H9 (cell line): ENCODE data around the gene RBFOX2. TPM values are rescaled to one million over a fixed set of nuclear protein-coding genes. Genes with fewer than 3 reads are reported as not detected.

Experiments
- DNase-seq: peaks from one replicate; pipeline ENCODE4 v3.0.0-alpha.2; 2017
- H2AFZ ChIP-seq: one replicate; pipeline ENCODE4 v1.6.1; 2013; ENCODE audit warnings: mild to moderate bottlenecking, low read length, control low read depth, moderate library complexity
- H2AK5ac ChIP-seq: 2 replicates; pipeline ENCODE4 v1.6.1; 2013; ENCODE audit warnings: low read length, control low read depth, mixed read lengths; ENCODE audit not compliant: insufficient read length
- H2BK120ac ChIP-seq: one replicate; pipeline ENCODE4 v1.6.1; 2013; ENCODE audit warnings: low read depth, mild to moderate bottlenecking, low read length, control low read depth, inconsistent platforms; ENCODE audit not compliant: poor library complexity, severe bottlenecking
- H2BK12ac ChIP-seq: 2 replicates; pipeline ENCODE4 v1.6.1; 2013; ENCODE audit warnings: low read length, control low read depth, mixed read lengths, low read depth; ENCODE audit not compliant: insufficient read length
- H2BK15ac ChIP-seq: 2 replicates; pipeline ENCODE4 v1.6.1; 2013; ENCODE audit warnings: low read depth, low read length, control low read depth
- H2BK20ac ChIP-seq: one replicate; pipeline ENCODE4 v1.6.1; 2013; ENCODE audit warnings: low read depth, mild to moderate bottlenecking, low read length, control low read depth, inconsistent platforms; ENCODE audit not compliant: poor library complexity, severe bottlenecking
- H2BK5ac ChIP-seq: 2 replicates; pipeline ENCODE4 v1.6.1; 2013; ENCODE audit warnings: low read length, control low read depth, mixed read lengths; ENCODE audit not compliant: insufficient read length
- H3K14ac ChIP-seq: 2 replicates; pipeline ENCODE4 v1.6.1; 2013; ENCODE audit warnings: low read length, control low read depth; ENCODE audit not compliant: insufficient read depth
- H3K18ac ChIP-seq: 2 replicates; pipeline ENCODE4 v1.6.1; 2013; ENCODE audit warnings: low read depth, mild to moderate bottlenecking, mixed read lengths, low read length, control low read depth; ENCODE audit not compliant: insufficient read length
- H3K23ac ChIP-seq: 2 replicates; pipeline ENCODE4 v1.6.1; 2013; ENCODE audit warnings: low read length, control low read depth, mixed read lengths, low read depth; ENCODE audit not compliant: insufficient read length
- H3K23me2 ChIP-seq: 2 replicates; pipeline ENCODE4 v1.6.1; 2013; ENCODE audit warnings: low read depth, mild to moderate bottlenecking, mixed read lengths, low read length, control low read depth; ENCODE audit not compliant: insufficient read length, poor library complexity, severe bottlenecking
- H3K27ac ChIP-seq: 2 replicates; pipeline ENCODE4 v1.5.1; 2013; ENCODE audit warnings: low read length, control low read depth, mixed read lengths, low read depth; ENCODE audit not compliant: insufficient read length
- H3K27me3 ChIP-seq: 2 replicates; pipeline ENCODE4 v1.6.1; 2013; ENCODE audit warnings: low read length, control low read depth, inconsistent platforms; ENCODE audit not compliant: insufficient read depth
- H3K4ac ChIP-seq: 2 replicates; pipeline ENCODE4 v1.6.1; 2013; ENCODE audit warnings: low read depth, mild to moderate bottlenecking, control low read depth, inconsistent platforms, low read length, moderate library complexity
- H3K4me1 ChIP-seq: 2 replicates; pipeline ENCODE4 v1.6.1; 2013; ENCODE audit warnings: low read length, control low read depth, inconsistent platforms; ENCODE audit not compliant: insufficient read depth
- H3K4me2 ChIP-seq: 2 replicates; pipeline ENCODE4 v1.6.1; 2013; ENCODE audit warnings: low read length, control low read depth, mixed read lengths; ENCODE audit not compliant: insufficient read length, insufficient read depth
- H3K56ac ChIP-seq: 2 replicates; pipeline ENCODE4 v1.6.1; 2013; ENCODE audit warnings: low read depth, mild to moderate bottlenecking, mixed read lengths, low read length, control low read depth; ENCODE audit not compliant: insufficient read length
- H3K79me1 ChIP-seq: 2 replicates; pipeline ENCODE4 v1.6.1; 2013; ENCODE audit warnings: low read depth, mild to moderate bottlenecking, moderate library complexity, low read length, control low read depth, inconsistent platforms; ENCODE audit not compliant: insufficient read depth, poor library complexity, severe bottlenecking
- H3K79me2 ChIP-seq: 2 replicates; pipeline ENCODE4 v1.6.1; 2013; ENCODE audit warnings: low read length, control low read depth, inconsistent platforms; ENCODE audit not compliant: insufficient read depth
- H3K9ac ChIP-seq: 2 replicates; pipeline ENCODE4 v1.6.1; 2013; ENCODE audit warnings: low read length, control low read depth, mixed read lengths; ENCODE audit not compliant: insufficient read length; ENCODE audit errors: extremely low read depth
- H3K9me3 ChIP-seq: one replicate; pipeline ENCODE4 v1.6.1; 2013; ENCODE audit warnings: low read depth, low read length, inconsistent platforms; ENCODE audit not compliant: control insufficient read depth
- H3T11ph ChIP-seq: one replicate; pipeline ENCODE4 v1.6.1; 2013; ENCODE audit warnings: mild to moderate bottlenecking, low read length, control low read depth, inconsistent platforms
- H4K20me1 ChIP-seq: one replicate; pipeline ENCODE4 v1.6.1; 2013; ENCODE audit not compliant: control insufficient read depth, insufficient read length, insufficient read depth
- H4K5ac ChIP-seq: 2 replicates; pipeline ENCODE4 v1.6.1; 2013; ENCODE audit warnings: low read depth, mild to moderate bottlenecking, mixed read lengths, low read length, control low read depth; ENCODE audit not compliant: insufficient read length
- H4K8ac ChIP-seq: replicated peaks from 2 replicates; pipeline ENCODE4 v1.6.1; 2013; ENCODE audit warnings: low read length, control low read depth, mixed read lengths, low read depth; ENCODE audit not compliant: insufficient read length
- H4K91ac ChIP-seq: 2 replicates; pipeline ENCODE4 v1.6.1; 2013; ENCODE audit warnings: low read depth, mild to moderate bottlenecking, moderate library complexity, mixed read lengths, low read length, control low read depth; ENCODE audit not compliant: insufficient read length
- H3K27ac Mint-ChIP-seq, 3 experiments: 2 replicates in 2 of 3; 3 replicates in 1 of 3; pipeline ENCODE4 v1.8.0; 2020 to 2021; ENCODE audit warnings: mixed read lengths in 3 of 3, mild to moderate bottlenecking in 1 of 3, moderate library complexity in 1 of 3
- H3K27me3 Mint-ChIP-seq: 2 replicates; pipeline ENCODE4 v1.8.0; 2021; ENCODE audit warnings: low read depth, mild to moderate bottlenecking, moderate library complexity, mixed read lengths
- H3K36me3 Mint-ChIP-seq, 3 experiments: 2 replicates in 2 of 3; 3 replicates in 1 of 3; pipeline ENCODE4 v1.8.0; 2020 to 2021; ENCODE audit warnings: low read depth in 3 of 3, mixed read lengths in 3 of 3; ENCODE audit not compliant: insufficient read depth in 1 of 3
- H3K4me1 Mint-ChIP-seq, 2 experiments: 2 replicates each; pipeline ENCODE4 v1.8.0; 2020; ENCODE audit warnings: mixed read lengths in 2 of 2
- H3K4me3 Mint-ChIP-seq, 2 experiments: 2 replicates in 1 of 2; 3 replicates in 1 of 2; pipeline ENCODE4 v1.8.0; 2020 to 2021; ENCODE audit warnings: mild to moderate bottlenecking in 2 of 2, mixed read lengths in 2 of 2, moderate library complexity in 1 of 2
- H3K9me3 Mint-ChIP-seq, 2 experiments: 2 replicates in 1 of 2; 3 replicates in 1 of 2; pipeline ENCODE4 v1.8.0; 2020; ENCODE audit warnings: mild to moderate bottlenecking in 2 of 2, mixed read lengths in 2 of 2, moderate library complexity in 1 of 2
- CTCF ChIP-seq: fragments of 200-600 bp; sonication (generic); conservative IDR thresholded peaks from 3 replicates; pipeline ENCODE4 v1.8.0; 2021; ENCODE audit warnings: antibody characterized with exemption, mild to moderate bottlenecking
- WGBS: extraction: QIAGEN DNeasy Blood & Tissue Kit; methylation state at CpG from one replicate; pipeline ENCODE4 v1.1.7; 2013; ENCODE audit warnings: missing lambda C conversion rate, low lambda C conversion rate, mixed read lengths; ENCODE audit not compliant: insufficient read length; ENCODE audit errors: extremely low coverage; 5-methylcytosine and 5-hydroxymethylcytosine counted together
- total RNA-seq: library from RNA; stranded (reverse); gene quantifications from 2 replicates; pipeline ENCODE4 v1.2.1, GENCODE V29; 2021

RBFOX2 gene
- total RNA-seq, 1 experiment from 2014 or later, result 84.7 TPM

GRCh38 chr22:36075230-36075629 is 46.6 kb upstream of the RBFOX2 start:
- no peak overlapping the region for H2AFZ ChIP-seq
- no peak overlapping the region for H4K8ac ChIP-seq
- Mint-ChIP-seq H3K36me3 (peaks cover 0 to 4% (median 2%) of the 10 kb centered on the region in 3 experiments; a peak in 3 of 7 replicates), H3K4me1 (peaks cover 0 to 2% of the 10 kb centered on the region in 2 experiments; a peak in 1 of 4 replicates), H3K9me3 (peaks cover 5% of the 10 kb centered on the region in 2 experiments; a peak in 3 of 5 replicates), H3K27ac (no peak overlapping the region), H3K4me3 (no peak overlapping the region; a peak in 1 of 5 replicates), H3K27me3 (peaks cover 1% of the 10 kb centered on the region; the same call in 1 of the 2 replicates)
- H3K9me3 ChIP-seq, result no peaks in the 10 kb centered on the region
- no peak overlapping the region for H2BK20ac ChIP-seq
- H4K5ac ChIP-seq, result no peak overlapping the region
- H3K4me1 ChIP-seq, result no peaks in the 10 kb centered on the region
- no peaks in the 10 kb centered on the region for H3K27me3 ChIP-seq
- H3K79me2 ChIP-seq, result no peaks in the 10 kb centered on the region
- H3K23me2 ChIP-seq, result no peaks in the 10 kb centered on the region
- H3K4ac ChIP-seq, result no peak overlapping the region
- H3K79me1 ChIP-seq, result no peaks in the 10 kb centered on the region
- H3K23ac ChIP-seq, result no peak overlapping the region
- no peak overlapping the region for H2BK120ac ChIP-seq
- no peak overlapping the region for H3K4me2 ChIP-seq
- H2BK5ac ChIP-seq, result no peak overlapping the region
- no peak overlapping the region for H2AK5ac ChIP-seq
- no peak overlapping the region for H3K9ac ChIP-seq
- H3T11ph ChIP-seq, result no peak overlapping the region
- no peaks in the 10 kb centered on the region for H4K20me1 ChIP-seq
- no peak overlapping the region for H3K18ac ChIP-seq
- no peak for DNase-seq
- no CpG with 5 or more reads among the region's 5 CpGs for WGBS
- H3K14ac ChIP-seq, result no peak overlapping the region
- no peak overlapping the region for H2BK15ac ChIP-seq
- no peak for TF ChIP-seq CTCF
- no peak overlapping the region for H2BK12ac ChIP-seq
- no peak overlapping the region for H3K27ac ChIP-seq
- H4K91ac ChIP-seq, result no peak overlapping the region
- H3K56ac ChIP-seq, result no peak overlapping the region
